Choroid plexus epithelial cell (primary cell): ENCODE measurements around the gene FAM204A.
A peak's percentile ranks its signal among the peaks of the same experiment; 100 is the strongest.

Experiments used
- DNase-seq: peaks from one replicate; pipeline ENCODE4 v3.0.0-alpha.2; 2010; ENCODE audit warnings: low read depth
- H3K4me3 ChIP-seq: 2 replicates; pipeline ENCODE4 v1.5.1; 2011; ENCODE audit warnings: low read depth, mild to moderate bottlenecking, control low read depth, low read length, moderate library complexity
- CTCF ChIP-seq: conservative IDR thresholded peaks from 2 replicates; pipeline ENCODE4 v1.5.1; 2011; ENCODE audit warnings: low read depth, mild to moderate bottlenecking, control low read depth, inconsistent platforms, low read length, moderate library complexity

Gene FAM204A

GRCh38 chr10:118276727-118277126 lies 65.4 kb downstream of the FAM204A start:
- DNase-seq, result no peak
- TF ChIP-seq CTCF, result no peak
- H3K4me3 ChIP-seq, result no peak overlapping the region

- no peak overlapping the region for H3K4me3 ChIP-seq
- no peak for DNase-seq
- TF ChIP-seq CTCF, result no peak
Measured at GRCh38 chr10:118276204-118276603, 65.9 kb downstream of the FAM204A start.

GRCh38 chr10:118273662-118274061 lies 68.5 kb downstream of the FAM204A start:
- TF ChIP-seq CTCF, result no peak
- DNase-seq, result no peak
- no peak overlapping the region for H3K4me3 ChIP-seq

GRCh38 chr10:118272767-118273166 lies 69.4 kb downstream of the FAM204A start:
- no peak overlapping the region for H3K4me3 ChIP-seq
- TF ChIP-seq CTCF, result no peak

GRCh38 chr10:118272149-118272721 lies 69.9 kb downstream of the FAM204A start:
- peak overlapping the region; percentile 13 for H3K4me3 ChIP-seq
- TF ChIP-seq CTCF, result no peak
- peak; percentile 19 for DNase-seq

More at GRCh38 chr10:118272767-118273166, 69.4 kb downstream of the FAM204A start:
- no peak for DNase-seq

GRCh38 chr10:118271671-118272070 lies 70.5 kb downstream of the FAM204A start:
- no peak for TF ChIP-seq CTCF
- DNase-seq, result peak; percentile 6
- H3K4me3 ChIP-seq, result no peak overlapping the region

- no peak overlapping the region for H3K4me3 ChIP-seq
- no peak for TF ChIP-seq CTCF
- no peak for DNase-seq
Measured at GRCh38 chr10:118266098-118266748, 75.9 kb downstream of the FAM204A start.
